Dendritic cell treated with granulocyte-macrophage colony-stimulating factor and Interleukin-4, amounts not matched to agents 40 ng/mL and 50 ng/mL, for 4 days (primary cell): Measurements from ENCODE around the gene LAMC2.

Experiments used
- H3K27ac Mint-ChIP-seq: one replicate; pipeline ENCODE4 v1.8.0; 2022; ENCODE audit warnings: mild to moderate bottlenecking, mixed read lengths
- H3K27me3 Mint-ChIP-seq: one replicate; pipeline ENCODE4 v1.8.0; 2022; ENCODE audit warnings: mild to moderate bottlenecking, mixed read lengths
- H3K36me3 Mint-ChIP-seq: one replicate; pipeline ENCODE4 v1.8.0; 2022; ENCODE audit warnings: low read depth, mixed read lengths
- H3K4me1 Mint-ChIP-seq: one replicate; pipeline ENCODE4 v1.8.0; 2022; ENCODE audit warnings: low read depth, mixed read lengths
- H3K4me3 Mint-ChIP-seq: one replicate; pipeline ENCODE4 v1.8.0; 2022; ENCODE audit warnings: mild to moderate bottlenecking, moderate library complexity, mixed read lengths
- H3K9me3 Mint-ChIP-seq: one replicate; pipeline ENCODE4 v1.8.0; 2022; ENCODE audit warnings: mixed read lengths
- intact Hi-C: fragments of 100-400 bp; cut with micrococcal nuclease; formaldehyde crosslinking; loops from one replicate; pipeline ENCODE4 v1.15.0; 2022

The LAMC2 gene

DNA sequence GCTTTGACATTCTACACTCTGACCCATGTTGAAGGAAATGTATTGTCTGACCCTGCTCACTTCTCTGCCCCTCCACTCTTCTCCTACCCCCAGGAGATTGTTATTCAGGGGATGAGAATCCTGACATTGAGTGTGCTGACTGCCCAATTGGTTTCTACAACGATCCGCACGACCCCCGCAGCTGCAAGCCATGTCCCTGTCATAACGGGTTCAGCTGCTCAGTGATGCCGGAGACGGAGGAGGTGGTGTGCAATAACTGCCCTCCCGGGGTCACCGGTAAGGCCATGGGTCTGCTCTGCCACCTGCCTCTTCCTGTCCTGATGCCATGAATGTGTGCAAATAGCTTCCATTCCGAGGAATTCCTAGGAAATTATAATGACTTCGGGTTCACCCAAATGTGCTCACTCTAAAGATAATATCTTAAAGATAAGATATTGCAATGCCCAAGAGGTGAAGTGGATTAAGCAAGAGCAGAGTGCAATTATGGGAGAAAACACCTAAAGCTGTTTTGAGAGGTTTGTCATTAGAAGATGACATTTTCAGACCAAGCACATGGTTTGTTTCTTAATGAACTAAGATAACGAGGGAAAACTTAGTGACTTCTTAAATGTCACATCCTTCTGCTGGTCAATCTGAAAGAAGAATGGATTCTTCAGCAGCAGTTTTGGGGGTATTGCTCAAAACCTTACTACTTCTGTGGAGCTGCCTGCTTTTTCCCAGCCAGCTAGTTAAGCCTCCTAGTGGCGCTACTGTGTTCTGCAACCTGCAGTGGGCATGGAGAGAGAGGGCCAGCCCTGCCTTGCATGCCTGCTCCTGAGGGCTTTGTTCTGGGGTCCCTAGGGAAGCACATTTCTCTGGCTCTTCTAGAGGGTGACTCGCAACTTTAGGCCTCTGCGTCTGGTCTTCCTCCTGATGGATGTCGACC is 41.6 kb downstream of the LAMC2 start:
- no peak overlapping the region for H3K4me3 Mint-ChIP-seq
- no peaks in the 10 kb centered on the region for H3K27me3 Mint-ChIP-seq
- no peak overlapping the region for H3K27ac Mint-ChIP-seq
- no peaks in the 10 kb centered on the region for H3K9me3 Mint-ChIP-seq
- H3K36me3 Mint-ChIP-seq, result no peaks in the 10 kb centered on the region
- H3K4me1 Mint-ChIP-seq, result no peaks in the 10 kb centered on the region
- intact Hi-C loops, result no loop called here

DNA sequence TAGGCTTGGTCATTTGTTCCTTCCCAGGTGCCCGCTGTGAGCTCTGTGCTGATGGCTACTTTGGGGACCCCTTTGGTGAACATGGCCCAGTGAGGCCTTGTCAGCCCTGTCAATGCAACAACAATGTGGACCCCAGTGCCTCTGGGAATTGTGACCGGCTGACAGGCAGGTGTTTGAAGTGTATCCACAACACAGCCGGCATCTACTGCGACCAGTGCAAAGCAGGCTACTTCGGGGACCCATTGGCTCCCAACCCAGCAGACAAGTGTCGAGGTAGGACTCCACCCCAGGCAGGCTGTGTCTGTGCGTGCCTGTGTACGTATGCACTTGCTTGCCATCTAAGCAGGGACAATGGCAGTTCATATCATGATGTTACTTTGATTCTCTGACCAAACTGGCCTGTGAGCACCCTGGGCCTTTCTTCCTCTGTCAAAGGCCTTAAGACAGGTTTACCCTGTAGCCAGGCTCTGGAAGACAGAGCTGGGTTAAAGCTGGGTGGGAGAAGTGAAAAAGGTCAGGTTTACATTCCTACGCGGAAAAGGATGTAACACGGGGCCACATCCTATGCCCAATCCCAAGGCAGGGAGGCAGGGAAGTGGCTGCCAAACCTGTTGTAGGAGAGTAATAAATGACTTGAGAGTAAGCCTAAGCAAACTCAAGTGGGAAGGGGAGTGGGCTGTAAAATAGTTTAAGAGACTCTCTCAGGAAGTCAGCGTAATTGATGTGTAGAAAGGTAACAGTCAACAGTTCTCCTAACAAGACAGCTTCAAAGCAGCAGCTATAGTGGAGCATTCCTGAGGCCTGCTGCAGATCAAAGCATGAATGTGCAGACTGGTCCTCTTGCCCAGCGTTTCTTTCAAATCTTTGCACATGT is 42.5 kb downstream of the LAMC2 start:
- Mint-ChIP-seq H3K9me3 (no peaks in the 10 kb centered on the region), H3K27me3 (peaks cover 2% of the 10 kb centered on the region)
- intact Hi-C loops, result no loop called here

DNA sequence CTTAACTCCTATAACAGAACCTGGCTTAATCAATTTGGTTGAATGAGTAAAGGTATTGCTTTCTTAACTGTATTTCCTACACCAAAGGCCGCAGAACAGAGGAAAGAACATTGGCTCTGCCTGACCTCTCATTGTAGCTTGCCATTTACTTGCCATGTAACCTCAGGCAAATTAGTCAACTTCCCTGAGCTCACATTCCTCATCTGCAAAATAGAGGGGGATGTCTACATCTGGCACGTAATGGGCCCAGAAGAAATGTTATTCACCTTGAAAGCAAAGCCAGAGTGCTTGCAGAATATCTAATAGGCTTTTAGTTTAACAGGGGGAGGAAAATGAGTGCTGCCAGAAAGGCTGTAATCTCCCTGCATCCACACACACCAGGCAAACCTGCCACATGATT is 44.3 kb downstream of the LAMC2 start:
- Mint-ChIP-seq H3K4me1 (no peaks in the 10 kb centered on the region), H3K27ac (no peak overlapping the region), H3K4me3 (no peak overlapping the region), H3K36me3 (no peaks in the 10 kb centered on the region), H3K27me3 (peaks cover 2% of the 10 kb centered on the region), H3K9me3 (no peaks in the 10 kb centered on the region)
- intact Hi-C loops, result no loop called here

More for the DNA sequence above, 42.5 kb downstream of the LAMC2 start:
- Mint-ChIP-seq H3K36me3 (no peaks in the 10 kb centered on the region), H3K27ac (no peak overlapping the region), H3K4me1 (no peaks in the 10 kb centered on the region), H3K4me3 (no peak overlapping the region)

DNA sequence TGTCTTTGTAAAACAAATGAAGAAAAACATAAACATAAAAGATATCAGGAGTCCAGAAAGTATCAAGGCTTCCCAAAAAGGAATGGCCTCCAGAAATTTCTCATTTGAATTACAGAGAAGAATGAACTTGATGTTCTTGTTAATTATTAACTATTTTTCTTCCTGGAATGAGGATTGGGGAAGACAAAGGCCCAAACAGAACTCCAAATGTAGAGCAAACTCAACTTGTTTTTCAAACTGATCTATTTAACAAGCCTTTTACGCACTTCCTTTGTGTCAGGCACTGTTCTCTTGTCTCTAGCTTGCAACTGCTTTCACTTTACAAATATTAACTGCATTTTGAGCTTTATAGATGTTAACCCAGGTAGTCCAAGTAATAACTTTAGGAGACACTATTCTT is 45.5 kb downstream of the LAMC2 start:
- intact Hi-C loops, result no loop called here
- no peaks in the 10 kb centered on the region for H3K9me3 Mint-ChIP-seq

DNA sequence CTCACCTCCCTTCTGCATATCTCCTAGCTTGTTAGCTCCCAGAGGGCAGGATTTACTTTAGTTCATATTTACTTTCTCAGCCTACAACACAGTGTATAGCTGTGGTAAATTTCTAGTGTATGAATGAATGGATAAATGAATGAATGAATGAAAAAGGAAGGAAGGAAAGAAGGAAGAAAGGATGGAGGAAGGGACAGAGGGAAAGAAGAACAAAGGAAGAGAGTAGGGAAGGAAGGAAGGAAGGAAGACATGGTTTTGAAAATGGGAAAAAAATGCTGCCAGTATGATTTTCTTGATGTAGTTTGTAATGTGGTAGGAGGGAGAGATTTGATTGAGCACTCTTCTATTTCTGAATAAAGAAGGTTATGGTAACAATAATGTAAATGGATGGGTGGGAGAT is 47.0 kb downstream of the LAMC2 start:
- Mint-ChIP-seq H3K9me3 (no peaks in the 10 kb centered on the region), H3K4me3 (no peak overlapping the region), H3K4me1 (no peaks in the 10 kb centered on the region), H3K27me3 (peaks cover 2% of the 10 kb centered on the region), H3K36me3 (no peaks in the 10 kb centered on the region), H3K27ac (no peak overlapping the region)
- intact Hi-C loops, result loop anchor here (2.0 kb wide), 1 partner anchor 270 kb away; no protein-coding TSS in a partner anchor

More for the DNA sequence above, 45.5 kb downstream of the LAMC2 start:
- Mint-ChIP-seq H3K27me3 (peaks cover 2% of the 10 kb centered on the region), H3K4me3 (no peak overlapping the region), H3K27ac (no peak overlapping the region), H3K36me3 (no peaks in the 10 kb centered on the region), H3K4me1 (no peaks in the 10 kb centered on the region)

DNA sequence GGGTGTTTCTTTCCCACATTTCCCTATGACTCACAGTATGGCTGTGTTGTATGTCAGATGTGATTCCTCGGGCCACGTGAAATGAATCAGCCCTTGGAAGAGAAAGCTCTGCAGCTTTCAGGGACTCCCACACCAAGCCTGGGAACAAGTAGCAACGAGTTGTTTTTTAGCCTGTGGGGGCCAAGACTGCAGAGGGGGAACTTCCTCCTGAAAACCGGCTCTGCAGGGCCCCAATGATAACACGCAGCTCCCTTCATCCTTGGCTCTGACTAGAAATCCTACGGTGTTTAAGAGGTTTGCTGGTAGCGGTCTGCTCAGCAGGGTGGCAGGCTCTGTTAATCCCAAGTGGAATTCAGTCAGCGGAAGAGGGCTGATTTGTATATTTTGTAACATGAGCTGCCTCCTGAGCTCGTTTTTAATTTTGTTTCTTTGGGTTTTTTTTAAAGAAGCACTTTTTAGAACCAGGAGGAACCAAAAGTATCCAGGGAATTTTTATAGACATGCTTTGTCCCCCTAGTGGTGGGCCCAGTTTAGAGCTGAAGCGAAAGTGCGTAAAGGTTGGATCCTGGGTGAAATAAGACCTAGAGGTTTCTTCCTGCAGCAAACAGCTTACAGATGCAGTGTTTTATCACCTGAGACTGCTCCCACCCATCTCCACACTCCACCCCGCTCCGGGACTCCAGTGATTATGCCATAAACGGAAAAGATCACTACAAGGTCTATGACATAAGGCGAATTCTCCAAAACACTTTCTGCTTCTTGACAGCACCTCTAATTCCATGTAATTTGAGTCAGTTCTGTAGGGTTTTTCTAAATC is 48.8 kb downstream of the LAMC2 start:
- H3K4me1 Mint-ChIP-seq, result no peaks in the 10 kb centered on the region
- intact Hi-C loops, result no loop called here
- H3K27me3 Mint-ChIP-seq, result peaks cover 2% of the 10 kb centered on the region
- H3K36me3 Mint-ChIP-seq, result no peaks in the 10 kb centered on the region
- H3K4me3 Mint-ChIP-seq, result peak overlapping the region; percentile 17
- no peak overlapping the region for H3K27ac Mint-ChIP-seq
- H3K9me3 Mint-ChIP-seq, result no peaks in the 10 kb centered on the region

DNA sequence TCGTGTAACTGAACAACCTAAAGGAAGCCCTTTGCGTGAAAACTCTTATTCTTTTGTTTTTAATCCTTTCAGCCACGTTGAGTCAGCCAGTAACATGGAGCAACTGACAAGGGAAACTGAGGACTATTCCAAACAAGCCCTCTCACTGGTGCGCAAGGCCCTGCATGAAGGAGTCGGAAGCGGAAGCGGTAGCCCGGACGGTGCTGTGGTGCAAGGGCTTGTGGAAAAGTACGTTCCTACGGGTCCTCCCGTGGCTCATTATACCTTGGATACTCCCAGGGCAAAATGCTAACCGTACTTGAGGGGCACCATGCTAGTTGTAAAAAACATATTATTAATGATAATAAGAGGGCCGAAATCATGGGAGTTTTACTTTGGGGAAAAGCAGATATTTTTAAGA is 49.4 kb downstream of the LAMC2 start:
- intact Hi-C loops, result no loop called here
- Mint-ChIP-seq H3K36me3 (no peaks in the 10 kb centered on the region), H3K27me3 (peaks cover 2% of the 10 kb centered on the region), H3K27ac (no peak overlapping the region), H3K4me1 (no peaks in the 10 kb centered on the region), H3K9me3 (no peaks in the 10 kb centered on the region), H3K4me3 (no peak overlapping the region)

DNA sequence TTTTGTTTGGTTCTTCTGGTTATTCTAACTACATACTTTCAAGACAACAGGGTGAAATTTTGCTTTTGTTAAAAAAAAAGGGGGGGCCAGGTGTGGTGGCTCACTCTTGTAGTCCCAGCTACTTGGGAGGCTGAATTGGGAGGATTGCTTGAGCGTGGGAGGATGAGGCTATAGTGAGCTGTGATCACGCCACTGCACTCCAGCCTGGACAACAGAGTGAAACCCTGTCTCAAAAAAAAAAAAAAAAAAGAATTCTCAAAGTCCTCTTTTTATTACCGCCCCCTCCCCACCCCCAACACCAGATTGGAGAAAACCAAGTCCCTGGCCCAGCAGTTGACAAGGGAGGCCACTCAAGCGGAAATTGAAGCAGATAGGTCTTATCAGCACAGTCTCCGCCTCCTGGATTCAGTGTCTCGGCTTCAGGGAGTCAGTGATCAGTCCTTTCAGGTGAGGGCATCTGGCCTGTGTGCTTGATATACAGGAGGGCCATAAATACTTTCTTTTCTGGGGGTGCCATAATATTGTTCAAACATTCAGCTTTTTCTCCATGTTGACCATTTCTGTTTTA is 50.2 kb downstream of the LAMC2 start:
- H3K36me3 Mint-ChIP-seq, result no peaks in the 10 kb centered on the region
- intact Hi-C loops, result no loop called here
- H3K9me3 Mint-ChIP-seq, result no peaks in the 10 kb centered on the region
- no peak overlapping the region for H3K27ac Mint-ChIP-seq
- no peaks in the 10 kb centered on the region for H3K4me1 Mint-ChIP-seq
- H3K4me3 Mint-ChIP-seq, result no peak overlapping the region
- H3K27me3 Mint-ChIP-seq, result peaks cover 2% of the 10 kb centered on the region

DNA sequence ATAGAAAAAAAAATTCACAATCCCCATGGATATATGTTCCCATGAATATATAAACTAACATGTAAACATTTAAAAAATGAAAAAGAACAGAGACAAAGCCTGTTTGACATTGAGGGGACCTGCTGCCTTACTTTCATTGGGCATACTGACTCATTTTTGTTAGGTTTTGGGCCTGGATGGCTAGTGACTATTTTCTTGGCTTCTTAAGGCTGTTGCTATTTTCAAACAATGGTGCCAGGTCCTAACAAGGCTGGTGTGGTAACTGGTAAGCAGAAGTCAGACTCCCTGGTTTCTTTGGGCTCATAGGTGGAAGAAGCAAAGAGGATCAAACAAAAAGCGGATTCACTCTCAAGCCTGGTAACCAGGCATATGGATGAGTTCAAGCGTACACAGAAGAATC is 51.0 kb downstream of the LAMC2 start:
- Mint-ChIP-seq H3K4me1 (no peaks in the 10 kb centered on the region), H3K27me3 (peaks cover 2% of the 10 kb centered on the region), H3K36me3 (no peaks in the 10 kb centered on the region), H3K9me3 (no peaks in the 10 kb centered on the region), H3K4me3 (no peak overlapping the region), H3K27ac (no peak overlapping the region)
- intact Hi-C loops, result no loop called here

DNA sequence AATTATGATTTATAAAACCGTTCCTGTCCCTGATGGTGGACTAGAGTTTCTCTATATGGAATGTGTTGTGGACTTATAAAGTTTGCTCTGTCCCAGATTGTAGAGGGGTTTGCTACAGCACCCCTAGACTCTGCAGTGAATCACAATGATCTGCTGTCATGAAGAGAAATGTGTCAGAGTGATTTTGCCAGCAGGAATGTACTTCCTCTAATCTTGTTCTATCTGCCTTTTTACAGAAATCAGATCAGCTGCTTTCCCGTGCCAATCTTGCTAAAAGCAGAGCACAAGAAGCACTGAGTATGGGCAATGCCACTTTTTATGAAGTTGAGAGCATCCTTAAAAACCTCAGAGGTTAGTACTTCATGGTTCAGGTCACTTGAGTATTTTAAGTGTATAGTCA is 52.0 kb downstream of the LAMC2 start:
- Mint-ChIP-seq H3K36me3 (no peaks in the 10 kb centered on the region), H3K27ac (no peak overlapping the region), H3K4me1 (peaks cover 2% of the 10 kb centered on the region), H3K9me3 (no peaks in the 10 kb centered on the region), H3K27me3 (peaks cover under 1% of the 10 kb centered on the region), H3K4me3 (no peak overlapping the region)
- intact Hi-C loops, result no loop called here

DNA sequence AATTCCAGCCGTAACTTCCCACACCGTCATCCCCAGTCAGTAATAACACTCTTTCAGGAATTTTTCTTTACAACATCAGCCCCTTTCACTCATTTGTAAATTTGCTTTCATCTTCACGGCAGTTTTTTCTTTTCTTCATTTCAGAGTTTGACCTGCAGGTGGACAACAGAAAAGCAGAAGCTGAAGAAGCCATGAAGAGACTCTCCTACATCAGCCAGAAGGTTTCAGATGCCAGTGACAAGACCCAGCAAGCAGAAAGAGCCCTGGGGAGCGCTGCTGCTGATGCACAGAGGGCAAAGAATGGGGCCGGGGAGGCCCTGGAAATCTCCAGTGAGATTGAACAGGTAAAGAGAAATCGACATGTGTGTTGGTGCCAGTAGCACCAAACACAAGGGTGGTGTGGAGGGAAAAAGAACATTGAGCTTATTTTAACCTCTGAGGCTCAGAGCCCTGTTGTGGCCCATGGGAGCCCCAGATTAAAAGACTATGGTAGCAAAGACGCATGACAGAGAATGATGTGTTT is 53.2 kb downstream of the LAMC2 start:
- Mint-ChIP-seq H3K9me3 (no peaks in the 10 kb centered on the region), H3K27me3 (no peaks in the 10 kb centered on the region)

DNA sequence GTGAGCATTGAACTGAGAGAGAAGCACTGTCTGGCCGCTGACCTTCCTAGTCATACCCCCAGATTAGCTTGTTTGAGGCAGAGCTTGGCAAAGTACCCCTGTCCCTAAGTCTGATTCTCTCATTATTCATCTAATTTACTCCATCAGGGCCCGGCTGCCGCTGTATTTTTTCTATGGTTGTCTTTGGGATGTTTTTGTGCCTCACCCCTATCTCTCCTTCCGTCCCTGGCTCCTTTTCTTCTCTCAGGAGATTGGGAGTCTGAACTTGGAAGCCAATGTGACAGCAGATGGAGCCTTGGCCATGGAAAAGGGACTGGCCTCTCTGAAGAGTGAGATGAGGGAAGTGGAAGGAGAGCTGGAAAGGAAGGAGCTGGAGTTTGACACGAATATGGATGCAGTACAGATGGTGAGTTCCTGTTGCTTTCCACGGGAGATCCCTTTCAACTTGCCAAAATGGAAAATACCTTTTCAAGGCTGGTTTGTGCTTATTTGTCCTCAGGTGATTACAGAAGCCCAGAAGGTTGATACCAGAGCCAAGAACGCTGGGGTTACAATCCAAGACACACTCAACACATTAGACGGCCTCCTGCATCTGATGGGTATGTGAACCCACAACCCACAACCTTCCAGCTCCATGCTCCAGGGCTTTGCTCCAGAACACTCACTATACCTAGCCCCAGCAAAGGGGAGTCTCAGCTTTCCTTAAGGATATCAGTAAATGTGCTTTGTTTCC is 53.9 kb downstream of the LAMC2 start:
- Mint-ChIP-seq H3K27ac (no peak overlapping the region), H3K27me3 (no peaks in the 10 kb centered on the region), H3K36me3 (no peaks in the 10 kb centered on the region), H3K4me1 (peaks cover 15% of the 10 kb centered on the region), H3K4me3 (no peak overlapping the region), H3K9me3 (no peaks in the 10 kb centered on the region)
- intact Hi-C loops, result no loop called here

More for the DNA sequence above, 53.2 kb downstream of the LAMC2 start:
- Mint-ChIP-seq H3K4me1 (peaks cover 12% of the 10 kb centered on the region), H3K27ac (no peak overlapping the region), H3K36me3 (no peaks in the 10 kb centered on the region), H3K4me3 (no peak overlapping the region)
- intact Hi-C loops, result no loop called here

DNA sequence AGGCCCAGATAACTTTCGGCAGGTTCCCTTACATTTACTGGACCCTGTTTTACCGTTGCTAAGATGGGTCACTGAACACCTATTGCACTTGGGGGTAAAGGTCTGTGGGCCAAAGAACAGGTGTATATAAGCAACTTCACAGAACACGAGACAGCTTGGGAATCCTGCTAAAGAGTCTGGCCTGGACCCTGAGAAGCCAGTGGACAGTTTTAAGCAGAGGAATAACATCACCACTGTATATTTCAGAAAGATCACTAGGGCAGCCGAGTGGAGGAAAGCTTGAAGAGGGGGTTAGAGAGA is 54.4 kb downstream of the LAMC2 start:
- no peaks in the 10 kb centered on the region for H3K9me3 Mint-ChIP-seq
- intact Hi-C loops, result no loop called here
- H3K27me3 Mint-ChIP-seq, result no peaks in the 10 kb centered on the region
- no peaks in the 10 kb centered on the region for H3K36me3 Mint-ChIP-seq
- H3K27ac Mint-ChIP-seq, result no peak overlapping the region
- H3K4me1 Mint-ChIP-seq, result peaks cover 15% of the 10 kb centered on the region
- H3K4me3 Mint-ChIP-seq, result no peak overlapping the region
